PFSK-1 (cell line): ENCODE results near the gene SNX8.

Experiments
- POLR2AphosphoS5 ChIP-seq: IDR thresholded peaks from 2 replicates; pipeline ENCODE4 v1.6.1; 2012; ENCODE audit warnings: low read depth, mild to moderate bottlenecking, control low read depth, low read length, moderate library complexity
- REST ChIP-seq, 2 experiments: IDR thresholded peaks; 2 replicates each; pipeline versions ENCODE4 v1.6.1 to v1.8.0; 2011 to 2012; ENCODE audit warnings: low read depth in 2 of 2, low read length in 2 of 2, control low read depth in 1 of 2, inconsistent platforms in 1 of 2, mild to moderate bottlenecking in 1 of 2, moderate library complexity in 1 of 2; ENCODE audit not compliant: insufficient read depth in 1 of 2
- TAF1 ChIP-seq: IDR thresholded peaks from 2 replicates; pipeline ENCODE4 v1.6.1; 2012; ENCODE audit warnings: low read length, control low read depth, borderline replicate concordance; ENCODE audit not compliant: insufficient read depth

GRCh38 chr7:2225830-2226229 lies 88.4 kb downstream of the SNX8 start:
- TF ChIP-seq POLR2AphosphoS5 = no peak
- TF ChIP-seq REST (IDR thresholded peaks at IDR 0.05; ENCODE audit: insufficient read depth in 1 of 2, low read depth in 2 of 2, low read length in 2 of 2) = no peak
- no peak for TF ChIP-seq TAF1
